Mesothelial cell of epicardium (in vitro differentiated cells): ENCODE results near the gene CDHR5. TPM values are rescaled to one million over a fixed set of nuclear protein-coding genes. Genes with fewer than 3 reads are reported as not detected.

ENCODE experiments used
- DNase-seq, 2 experiments: peaks; one replicate each; pipeline ENCODE4 v3.0.0; 2021; ENCODE audit warnings: low spot score in 2 of 2; ENCODE audit not compliant: unreplicated experiment in 2 of 2
- H3K27ac Mint-ChIP-seq: 2 replicates; pipeline ENCODE4 v1.8.0; 2021; ENCODE audit warnings: mixed read lengths
- H3K27me3 Mint-ChIP-seq: 2 replicates; pipeline ENCODE4 v1.8.0; 2021; ENCODE audit warnings: low read depth, mixed read lengths
- H3K36me3 Mint-ChIP-seq: 2 replicates; pipeline ENCODE4 v1.8.0; 2021; ENCODE audit warnings: mixed read lengths
- H3K4me1 Mint-ChIP-seq: 2 replicates; pipeline ENCODE4 v1.8.0; 2021; ENCODE audit warnings: mixed read lengths
- H3K4me3 Mint-ChIP-seq: 2 replicates; pipeline ENCODE4 v1.8.0; 2021; ENCODE audit warnings: mild to moderate bottlenecking, moderate library complexity, mixed read lengths
- H3K9me3 Mint-ChIP-seq: 2 replicates; pipeline ENCODE4 v1.8.0; 2021; ENCODE audit warnings: mixed read lengths
- total RNA-seq: library from RNA; stranded (reverse); gene quantifications from 3 replicates; pipeline ENCODE4 v1.2.1, GENCODE V29; 2021
- TF ChIP-seq, protein P1 (sequence below): fragments of 200-600 bp; sonication (generic); IDR thresholded peaks from one replicate; pipeline ENCODE4 v1.5.0; 2021; ENCODE audit warnings: antibody characterized with exemption; ENCODE audit not compliant: unreplicated experiment

The CDHR5 gene
- total RNA-seq, 1 donor from 2014 or later = 0.27 TPM

DNA sequence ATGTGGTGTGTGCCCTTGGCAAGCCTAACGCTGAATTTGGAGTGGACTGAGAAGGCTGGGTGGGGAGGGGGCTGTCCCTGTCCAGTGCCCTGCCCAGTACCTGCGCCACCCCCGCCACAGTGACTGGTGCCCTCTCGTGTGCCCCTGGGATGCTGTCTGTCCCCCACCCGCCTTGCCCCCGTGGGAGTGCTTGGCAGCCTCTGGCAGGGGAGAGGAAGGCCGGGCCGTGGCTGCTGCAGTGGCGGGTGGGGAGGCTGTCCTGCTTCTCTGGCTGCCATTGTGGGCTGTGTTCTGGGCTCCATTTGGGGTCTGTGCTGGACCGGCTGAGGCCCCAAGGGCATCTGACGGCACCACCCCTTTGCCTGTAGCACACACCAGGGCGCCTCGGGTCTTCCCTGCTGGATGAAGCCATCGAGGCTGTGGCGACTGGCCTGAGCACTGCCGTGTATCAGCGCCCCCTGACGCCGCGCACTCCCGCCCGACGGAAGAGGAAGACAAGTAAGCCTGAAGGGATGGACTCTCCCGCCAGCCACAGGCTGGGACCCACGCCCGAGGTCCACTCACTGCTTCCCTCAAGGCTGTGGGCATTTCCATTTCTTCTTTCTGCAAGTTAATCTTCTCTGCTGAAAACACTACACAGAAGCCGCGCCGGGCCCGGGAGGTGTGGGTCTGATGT, 26.6 kb downstream of the CDHR5 start:
- DNase-seq = no peak
- H3K27ac Mint-ChIP-seq = no peak overlapping the region
- peaks cover 32% of the 10 kb centered on the region for H3K36me3 Mint-ChIP-seq
- no peaks in the 10 kb centered on the region for H3K9me3 Mint-ChIP-seq
- TF ChIP-seq, protein P1, sequence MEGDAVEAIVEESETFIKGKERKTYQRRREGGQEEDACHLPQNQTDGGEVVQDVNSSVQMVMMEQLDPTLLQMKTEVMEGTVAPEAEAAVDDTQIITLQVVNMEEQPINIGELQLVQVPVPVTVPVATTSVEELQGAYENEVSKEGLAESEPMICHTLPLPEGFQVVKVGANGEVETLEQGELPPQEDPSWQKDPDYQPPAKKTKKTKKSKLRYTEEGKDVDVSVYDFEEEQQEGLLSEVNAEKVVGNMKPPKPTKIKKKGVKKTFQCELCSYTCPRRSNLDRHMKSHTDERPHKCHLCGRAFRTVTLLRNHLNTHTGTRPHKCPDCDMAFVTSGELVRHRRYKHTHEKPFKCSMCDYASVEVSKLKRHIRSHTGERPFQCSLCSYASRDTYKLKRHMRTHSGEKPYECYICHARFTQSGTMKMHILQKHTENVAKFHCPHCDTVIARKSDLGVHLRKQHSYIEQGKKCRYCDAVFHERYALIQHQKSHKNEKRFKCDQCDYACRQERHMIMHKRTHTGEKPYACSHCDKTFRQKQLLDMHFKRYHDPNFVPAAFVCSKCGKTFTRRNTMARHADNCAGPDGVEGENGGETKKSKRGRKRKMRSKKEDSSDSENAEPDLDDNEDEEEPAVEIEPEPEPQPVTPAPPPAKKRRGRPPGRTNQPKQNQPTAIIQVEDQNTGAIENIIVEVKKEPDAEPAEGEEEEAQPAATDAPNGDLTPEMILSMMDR = no peak
- H3K4me1 Mint-ChIP-seq = no peaks in the 10 kb centered on the region
- H3K4me3 Mint-ChIP-seq = no peak overlapping the region
- no peaks in the 10 kb centered on the region for H3K27me3 Mint-ChIP-seq

DNA sequence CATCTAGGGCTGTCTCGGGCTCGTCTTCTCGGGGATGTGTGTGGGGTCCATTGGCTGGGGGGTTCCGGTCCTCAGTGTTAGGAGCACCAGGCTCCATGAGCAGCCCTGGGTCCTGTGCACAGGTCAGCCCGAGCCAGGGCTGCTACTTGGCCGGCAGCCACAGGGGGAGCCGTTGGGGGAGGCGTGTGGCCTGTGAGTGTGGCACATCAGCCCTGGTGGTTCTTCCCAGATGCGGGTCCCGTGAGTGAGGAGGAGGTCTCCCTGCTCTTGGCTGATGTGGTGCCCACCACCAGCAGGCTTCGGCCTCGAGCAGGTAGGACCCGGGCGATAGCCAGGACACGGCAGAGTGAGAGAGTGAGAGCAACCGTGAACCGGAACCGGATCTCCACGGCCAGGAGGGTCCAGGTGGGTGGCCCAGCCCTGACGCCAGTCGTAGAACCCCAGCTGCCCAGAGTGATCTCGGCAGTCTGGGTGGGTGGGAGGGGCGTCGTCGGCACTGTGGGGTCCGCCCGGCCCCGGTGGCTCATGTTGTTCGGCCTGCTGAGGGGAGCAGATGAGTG, 27.5 kb downstream of the CDHR5 start:
- no peaks in the 10 kb centered on the region for H3K27me3 Mint-ChIP-seq
- H3K4me1 Mint-ChIP-seq = no peaks in the 10 kb centered on the region
- H3K36me3 Mint-ChIP-seq = peaks cover 38% of the 10 kb centered on the region
- TF ChIP-seq, protein P1 = no peak
- no peak for DNase-seq
- no peaks in the 10 kb centered on the region for H3K9me3 Mint-ChIP-seq
- H3K27ac Mint-ChIP-seq = no peak overlapping the region
- H3K4me3 Mint-ChIP-seq = no peak overlapping the region

GRCh38 chr11:596374-596773, 28.4 kb downstream of the CDHR5 start:
- no peaks in the 10 kb centered on the region for H3K9me3 Mint-ChIP-seq
- TF ChIP-seq, protein P1 = no peak
- H3K4me1 Mint-ChIP-seq = no peaks in the 10 kb centered on the region
- no peak overlapping the region for H3K27ac Mint-ChIP-seq
- H3K27me3 Mint-ChIP-seq = no peaks in the 10 kb centered on the region
- DNase-seq = no peak
- H3K4me3 Mint-ChIP-seq = no peak overlapping the region
- peaks cover 36% of the 10 kb centered on the region for H3K36me3 Mint-ChIP-seq

DNA sequence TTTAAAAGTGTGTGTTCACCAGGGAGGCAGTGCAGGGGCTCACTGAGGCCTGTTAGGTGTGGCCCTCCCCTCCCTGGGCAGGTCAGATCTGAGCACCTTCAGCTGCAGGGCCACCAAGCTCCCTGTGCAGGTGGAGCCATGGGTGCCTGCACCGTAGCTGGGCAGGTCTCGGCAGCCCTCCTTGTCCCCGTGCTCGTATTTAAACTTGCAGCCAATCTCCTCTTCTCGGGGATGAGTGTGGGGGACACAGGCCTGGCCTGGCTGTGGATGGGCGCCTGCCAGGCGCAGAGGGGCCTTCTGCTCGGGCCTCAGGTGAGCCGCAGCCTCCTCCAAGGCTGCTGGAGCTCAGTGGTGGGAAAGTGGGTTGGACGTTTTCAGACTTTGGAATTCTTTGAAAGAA, 29.4 kb downstream of the CDHR5 start:
- DNase-seq = no peak
- peaks cover 39% of the 10 kb centered on the region for H3K36me3 Mint-ChIP-seq
- H3K4me3 Mint-ChIP-seq = no peak overlapping the region
- TF ChIP-seq, protein P1 = no peak
- H3K9me3 Mint-ChIP-seq = no peaks in the 10 kb centered on the region
- H3K4me1 Mint-ChIP-seq = no peaks in the 10 kb centered on the region
- H3K27me3 Mint-ChIP-seq = no peaks in the 10 kb centered on the region
- no peak overlapping the region for H3K27ac Mint-ChIP-seq

GRCh38 chr11:593347-593746, 31.4 kb downstream of the CDHR5 start:
- TF ChIP-seq, protein P1 = no peak
- H3K27ac Mint-ChIP-seq = no peak overlapping the region
- H3K4me1 Mint-ChIP-seq = no peaks in the 10 kb centered on the region
- no peak overlapping the region for H3K4me3 Mint-ChIP-seq
- DNase-seq = no peak
- H3K27me3 Mint-ChIP-seq = no peaks in the 10 kb centered on the region
- no peaks in the 10 kb centered on the region for H3K9me3 Mint-ChIP-seq
- peaks cover 41% of the 10 kb centered on the region for H3K36me3 Mint-ChIP-seq

DNA sequence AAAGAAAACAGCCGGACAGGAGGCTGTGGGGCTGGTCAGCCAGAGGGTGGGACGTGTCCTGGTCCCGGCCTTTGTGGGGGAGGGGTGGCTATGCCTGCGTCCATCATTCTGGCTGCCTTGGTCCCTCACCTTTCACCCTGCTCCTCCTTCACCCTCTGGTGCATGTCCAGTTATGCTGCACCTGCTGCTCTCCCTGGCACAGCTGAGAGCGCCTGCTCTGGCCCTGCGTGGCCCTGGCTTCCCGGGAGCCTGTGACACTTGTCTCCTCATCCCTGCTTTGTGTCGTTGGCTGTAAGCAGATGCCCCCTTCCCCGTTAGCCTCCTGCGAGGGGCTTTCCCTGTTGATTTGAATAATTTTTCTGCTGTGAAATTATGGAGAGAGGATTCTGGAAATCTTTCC, 31.8 kb downstream of the CDHR5 start:
- no peaks in the 10 kb centered on the region for H3K27me3 Mint-ChIP-seq
- TF ChIP-seq, protein P1 = no peak
- peaks cover 41% of the 10 kb centered on the region for H3K36me3 Mint-ChIP-seq
- no peaks in the 10 kb centered on the region for H3K9me3 Mint-ChIP-seq
- no peak overlapping the region for H3K27ac Mint-ChIP-seq
- H3K4me3 Mint-ChIP-seq = no peak overlapping the region
- no peak for DNase-seq
- no peaks in the 10 kb centered on the region for H3K4me1 Mint-ChIP-seq
